Calu3 (cell line): ENCODE measurements around the gene KRT4. TPM values are rescaled to one million over a fixed set of nuclear protein-coding genes. Genes with fewer than 3 reads are reported as not detected.

Source experiments
- BruUV-seq: library from RNA; stranded (reverse); fragments of 400-500 nt; replicated peaks from 2 replicates; lab custom pipeline; 2021; lab: Mats Ljungman, UMichigan
- CTCF ChIA-PET: fragments of 300-600 bp; sonication (Branson Sonifier 250); formaldehyde crosslinking; loops from one replicate; lab custom pipeline; 2022; ENCODE audit warnings: antibody characterized with exemption; lab: Charles Lee
- DNase-seq: peaks from one replicate; pipeline ENCODE4 v3.0.0; 2022
- H3K27ac Mint-ChIP-seq: one replicate; pipeline ENCODE4 v1.8.0; 2022; ENCODE audit warnings: mixed read lengths; ENCODE audit not compliant: unreplicated experiment
- H3K27me3 Mint-ChIP-seq: one replicate; pipeline ENCODE4 v1.8.0; 2022; ENCODE audit warnings: mixed read lengths; ENCODE audit not compliant: unreplicated experiment
- H3K36me3 Mint-ChIP-seq: one replicate; pipeline ENCODE4 v1.8.0; 2022; ENCODE audit warnings: mild to moderate bottlenecking, moderate library complexity, mixed read lengths; ENCODE audit not compliant: insufficient read depth, unreplicated experiment
- H3K4me1 Mint-ChIP-seq: one replicate; pipeline ENCODE4 v1.8.0; 2022; ENCODE audit warnings: mild to moderate bottlenecking, low read depth, mixed read lengths; ENCODE audit not compliant: unreplicated experiment
- H3K4me3 Mint-ChIP-seq: one replicate; pipeline ENCODE4 v1.8.0; 2022; ENCODE audit warnings: mild to moderate bottlenecking, low read depth, moderate library complexity, mixed read lengths; ENCODE audit not compliant: unreplicated experiment
- H3K9me3 Mint-ChIP-seq: one replicate; pipeline ENCODE4 v1.8.0; 2022; ENCODE audit warnings: low read depth, mixed read lengths; ENCODE audit not compliant: unreplicated experiment
- CTCF ChIP-seq: fragments of 200-600 bp; IDR thresholded peaks from one replicate; pipeline ENCODE4 v1.8.0; 2022; ENCODE audit warnings: antibody characterized with exemption; ENCODE audit not compliant: unreplicated experiment
- intact Hi-C: fragments of 100-400 bp; cut with micrococcal nuclease; formaldehyde crosslinking; loops from one replicate; pipeline ENCODE4 v1.10.0; 2022; ENCODE audit not compliant: unreplicated experiment
- total RNA-seq: library from RNA; stranded (reverse); gene quantifications from 2 replicates; pipeline ENCODE4 v1.2.3, GENCODE V29; 2022

The KRT4 gene
- total RNA-seq, 1 experiment from 2014 or later: not detected

GRCh38 chr12:52815676-52816588, 2.0 kb upstream of the KRT4 start:
- no peaks in the 10 kb centered on the region for H3K36me3 Mint-ChIP-seq
- peaks cover 46% of the 10 kb centered on the region for H3K27me3 Mint-ChIP-seq
- no peak for TF ChIP-seq CTCF
- intact Hi-C loops: no loop called here
- peaks cover 8% of the 10 kb centered on the region for H3K4me1 Mint-ChIP-seq
- no peak for DNase-seq
- H3K27ac Mint-ChIP-seq: no peak overlapping the region
- no peak overlapping the region for H3K4me3 Mint-ChIP-seq
- no TSS peak for BruUV-seq
- no peaks in the 10 kb centered on the region for H3K9me3 Mint-ChIP-seq
- CTCF ChIA-PET: no interaction called here

- no peak overlapping the region for H3K4me3 Mint-ChIP-seq
- no peak overlapping the region for H3K27ac Mint-ChIP-seq
- H3K27me3 Mint-ChIP-seq: peaks cover 46% of the 10 kb centered on the region
- CTCF ChIA-PET: no interaction called here
- H3K4me1 Mint-ChIP-seq: peaks cover 8% of the 10 kb centered on the region
- BruUV-seq: no TSS peak
- no peak for TF ChIP-seq CTCF
- no peak for DNase-seq
- intact Hi-C loops: no loop called here
- no peaks in the 10 kb centered on the region for H3K9me3 Mint-ChIP-seq
- no peaks in the 10 kb centered on the region for H3K36me3 Mint-ChIP-seq
Measured at GRCh38 chr12:52815161-52815560, 1.2 kb upstream of the KRT4 start.

- no peaks in the 10 kb centered on the region for H3K9me3 Mint-ChIP-seq
- no peak for DNase-seq
- H3K27me3 Mint-ChIP-seq: peaks cover 46% of the 10 kb centered on the region
- peaks cover 8% of the 10 kb centered on the region for H3K4me1 Mint-ChIP-seq
- no peak overlapping the region for H3K4me3 Mint-ChIP-seq
- CTCF ChIA-PET: no interaction called here
- no peak for TF ChIP-seq CTCF
- intact Hi-C loops: no loop called here
- no peak overlapping the region for H3K27ac Mint-ChIP-seq
- no peaks in the 10 kb centered on the region for H3K36me3 Mint-ChIP-seq
- BruUV-seq: no TSS peak
Measured at GRCh38 chr12:52814710-52815155, 817 bp upstream of the KRT4 start.

- peaks cover 47% of the 10 kb centered on the region for H3K27me3 Mint-ChIP-seq
- intact Hi-C loops: no loop called here
Measured at GRCh38 chr12:52813203-52813819, 605 bp downstream of the KRT4 start.

More at GRCh38 chr12:52813203-52813819, 605 bp downstream of the KRT4 start:
- Mint-ChIP-seq H3K36me3 (no peaks in the 10 kb centered on the region), H3K27ac (no peak overlapping the region), H3K4me1 (peaks cover 8% of the 10 kb centered on the region), H3K9me3 (no peaks in the 10 kb centered on the region), H3K4me3 (no peak overlapping the region)
- no peak for DNase-seq
- TF ChIP-seq CTCF: no peak
- no TSS peak for BruUV-seq
- CTCF ChIA-PET: no interaction called here
